ENCODE results near the gene HSF4. TPM values are rescaled to one million over a fixed set of nuclear protein-coding genes. Genes with fewer than 3 reads are reported as not detected.

The HSF4 gene
- total RNA-seq, 1 experiment from 2014 or later = 38.6 TPM

GRCh38 chr16:67147437-67148140, 17.0 kb upstream of the HSF4 start:
- peaks cover 5% of the 10 kb centered on the region; the same call in 1 of the 2 replicates for H3K36me3 ChIP-seq (ENCODE audit: control insufficient read depth, insufficient read depth, low read length)
- ATAC-seq (no peak), DNase-seq (ENCODE audit: low read depth, low spot score) (no peak)
- H3K27ac ChIP-seq (ENCODE audit: low read length) = no peak overlapping the region
- intact Hi-C loops (cut with micrococcal nuclease; ENCODE audit: unreplicated experiment) (no loop called here), in situ Hi-C loops (cut with HindIII; ENCODE audit: low pct_unique_long_range_greater_than_20kb, low sequenced_read_pairs) (no loop called here)
- BruUV-seq (replicated peaks) = TSS peak; percentile 63
- H3K27me3 ChIP-seq (ENCODE audit: control insufficient read depth, insufficient read depth, low read length) = no peaks in the 10 kb centered on the region
- ChIA-PET CTCF (no interaction called here), POLR2A (no interaction called here)
- TF ChIP-seq CTCF (IDR thresholded peaks at IDR 0.05) (no peak), REST (IDR thresholded peaks at IDR 0.05; ENCODE audit: insufficient read depth in 1 of 2, low read depth in 2 of 2, low read length in 1 of 2) (no peak), POLR2AphosphoS5 (IDR thresholded peaks at IDR 0.05; ENCODE audit: low read depth, low read length) (no peak), TCF7L2 (IDR thresholded peaks at IDR 0.05; ENCODE audit: low read depth, low read length) (no peak), SIN3A (IDR thresholded peaks at IDR 0.05; ENCODE audit: borderline replicate concordance, insufficient read depth, low read depth, low read length) (no peak)
- H3K4me1 ChIP-seq (ENCODE audit: control insufficient read depth, insufficient read depth, low read length) = peaks cover 5% of the 10 kb centered on the region
- H3K9me3 ChIP-seq (ENCODE audit: control insufficient read depth, insufficient read depth, low read depth, low read length) = no peaks in the 10 kb centered on the region
- H3K4me3 ChIP-seq (ENCODE audit: low read depth in 2 of 2, low read length in 2 of 2) = no peak overlapping the region

GRCh38 chr16:67148221-67148620, 16.3 kb upstream of the HSF4 start:
- Histone ChIP-seq H3K9me3 (ENCODE audit: control insufficient read depth, insufficient read depth, low read depth, low read length) (no peaks in the 10 kb centered on the region), H3K4me3 (ENCODE audit: low read depth in 2 of 2, low read length in 2 of 2) (no peak overlapping the region), H3K36me3 (ENCODE audit: control insufficient read depth, insufficient read depth, low read length) (peaks cover 5% of the 10 kb centered on the region; the same call in 1 of the 2 replicates), H3K27me3 (ENCODE audit: control insufficient read depth, insufficient read depth, low read length) (no peaks in the 10 kb centered on the region), H3K4me1 (ENCODE audit: control insufficient read depth, insufficient read depth, low read length) (peaks cover 5% of the 10 kb centered on the region), H3K27ac (ENCODE audit: low read length) (no peak overlapping the region)
- ChIA-PET POLR2A (no interaction called here), CTCF (no interaction called here)
- TF ChIP-seq SIN3A (IDR thresholded peaks at IDR 0.05; ENCODE audit: borderline replicate concordance, insufficient read depth, low read depth, low read length) (no peak), CTCF (IDR thresholded peaks at IDR 0.05) (no peak), TCF7L2 (IDR thresholded peaks at IDR 0.05; ENCODE audit: low read depth, low read length) (no peak), POLR2AphosphoS5 (IDR thresholded peaks at IDR 0.05; ENCODE audit: low read depth, low read length) (no peak), REST (IDR thresholded peaks at IDR 0.05; ENCODE audit: insufficient read depth in 1 of 2, low read depth in 2 of 2, low read length in 1 of 2) (no peak)
- in situ Hi-C loops (cut with HindIII; ENCODE audit: low pct_unique_long_range_greater_than_20kb, low sequenced_read_pairs) = no loop called here
- intact Hi-C loops (cut with micrococcal nuclease; ENCODE audit: unreplicated experiment) = no loop called here
- no peak for ATAC-seq
- no peak for DNase-seq (ENCODE audit: low read depth, low spot score)
- BruUV-seq (replicated peaks) = no TSS peak

All from Panc1 (cell line).